CD14-positive monocyte (primary cell): ENCODE data around the gene CTNNB1. TPM values are rescaled to one million over a fixed set of nuclear protein-coding genes. Genes with fewer than 3 reads are reported as not detected.

Source experiments
- DNase-seq, 3 donors: peaks; one replicate each; pipeline ENCODE4 v3.0.0-alpha.2; 2011 to 2022
- H2AFZ ChIP-seq: 2 replicates; pipeline ENCODE4 v1.6.0; 2012; ENCODE audit warnings: mild to moderate bottlenecking, low read depth, low read length, inconsistent platforms; ENCODE audit not compliant: insufficient read depth, poor library complexity, severe bottlenecking
- H3K27ac ChIP-seq, 2 donors: 1 replicate in 1 of 2; 2 replicates in 1 of 2; pipeline ENCODE4 v1.5.1; 2012 to 2013; ENCODE audit warnings: low read length in 2 of 2, control low read depth in 1 of 2, inconsistent platforms in 1 of 2, low read depth in 1 of 2, mild to moderate bottlenecking in 1 of 2
- H3K27me3 ChIP-seq, 2 donors: one replicate each; pipeline versions ENCODE4 v1.6.0 to v1.6.1; 2011 to 2013; ENCODE audit warnings: low read length in 2 of 2; ENCODE audit not compliant: control insufficient read depth in 2 of 2, insufficient read depth in 2 of 2
- H3K36me3 ChIP-seq, 2 donors: replicated peaks in 1 of 2; 1 replicate in 1 of 2; 2 replicates in 1 of 2; pipeline versions ENCODE4 v1.5.1 to v1.6.1; 2012 to 2013; ENCODE audit warnings: low read length in 2 of 2, control low read depth in 1 of 2, inconsistent platforms in 1 of 2, mild to moderate bottlenecking in 1 of 2; ENCODE audit not compliant: insufficient read depth in 2 of 2, control insufficient read depth in 1 of 2
- H3K4me1 ChIP-seq, 2 donors: 1 replicate in 1 of 2; 2 replicates in 1 of 2; pipeline versions ENCODE4 v1.5.1 to v1.6.1; 2012 to 2013; ENCODE audit warnings: low read length in 2 of 2, control low read depth in 1 of 2, inconsistent platforms in 1 of 2, mild to moderate bottlenecking in 1 of 2, moderate library complexity in 1 of 2; ENCODE audit not compliant: insufficient read depth in 2 of 2, control insufficient read depth in 1 of 2
- H3K4me2 ChIP-seq: replicated peaks from 2 replicates; pipeline ENCODE3; 2012; ENCODE audit warnings: low read length, moderate library complexity, mild to moderate bottlenecking; ENCODE audit not compliant: poor library complexity, severe bottlenecking; ENCODE audit errors: extremely low read depth
- H3K4me3 ChIP-seq, 3 experiments: fragments of 200-600 bp in 1 of 3; sonication (generic) in 1 of 3; replicated peaks in 1 of 3; 1 replicate in 2 of 3; 2 replicates in 1 of 3; pipeline ENCODE4 v1.5.1; 2011 to 2013; ENCODE audit warnings: low read length in 3 of 3, mild to moderate bottlenecking in 3 of 3, control low read depth in 2 of 3, low read depth in 2 of 3, inconsistent platforms in 1 of 3, moderate library complexity in 1 of 3
- H3K79me2 ChIP-seq: 2 replicates; pipeline ENCODE4 v1.6.0; 2012; ENCODE audit warnings: mild to moderate bottlenecking, control low read depth, inconsistent platforms, low read length, moderate library complexity; ENCODE audit not compliant: insufficient read depth
- H3K9ac ChIP-seq: 2 replicates; pipeline ENCODE4 v1.6.0; 2017; ENCODE audit warnings: low read length, mild to moderate bottlenecking; ENCODE audit not compliant: insufficient read depth, poor library complexity, severe bottlenecking
- H3K9me3 ChIP-seq, 2 donors: replicated peaks in 1 of 2; 1 replicate in 1 of 2; 2 replicates in 1 of 2; pipeline versions ENCODE4 v1.5.1 to v1.6.1; 2012 to 2013; ENCODE audit warnings: low read length in 2 of 2, control low read depth in 1 of 2; ENCODE audit not compliant: control insufficient read depth in 1 of 2, insufficient read depth in 1 of 2
- H4K20me1 ChIP-seq: 2 replicates; pipeline ENCODE4 v1.6.0; 2012; ENCODE audit warnings: mild to moderate bottlenecking, low read length, control low read depth, moderate library complexity; ENCODE audit not compliant: insufficient read depth
- H3K27ac Mint-ChIP-seq, 7 donors: one replicate each; pipeline ENCODE4 v1.8.0; 2020; ENCODE audit warnings: mild to moderate bottlenecking in 7 of 7, mixed read lengths in 7 of 7, moderate library complexity in 6 of 7, inconsistent platforms in 2 of 7
- H3K27me3 Mint-ChIP-seq, 3 donors: one replicate each; pipeline ENCODE4 v1.8.0; 2021 to 2022; ENCODE audit warnings: low read depth in 3 of 3, mild to moderate bottlenecking in 3 of 3, mixed read lengths in 3 of 3, moderate library complexity in 3 of 3, inconsistent platforms in 1 of 3
- H3K36me3 Mint-ChIP-seq, 2 donors: one replicate each; pipeline ENCODE4 v1.8.0; 2020; ENCODE audit warnings: mixed read lengths in 2 of 2, inconsistent platforms in 1 of 2, mild to moderate bottlenecking in 1 of 2
- H3K4me1 Mint-ChIP-seq: one replicate; pipeline ENCODE4 v1.8.0; 2020; ENCODE audit warnings: mild to moderate bottlenecking, mixed read lengths
- H3K4me3 Mint-ChIP-seq, 2 donors: one replicate each; pipeline ENCODE4 v1.8.0; 2020; ENCODE audit warnings: mild to moderate bottlenecking in 2 of 2, mixed read lengths in 2 of 2, moderate library complexity in 1 of 2
- H3K9me3 Mint-ChIP-seq, 7 donors: one replicate each; pipeline ENCODE4 v1.8.0; 2020 to 2022; ENCODE audit warnings: mixed read lengths in 7 of 7, mild to moderate bottlenecking in 6 of 7, moderate library complexity in 6 of 7, inconsistent platforms in 2 of 7
- WGBS: methylation state at CpG from one replicate; pipeline ENCODE4 v1.1.5; 2013; ENCODE audit warnings: missing lambda C conversion rate; ENCODE audit not compliant: insufficient coverage; 5-methylcytosine and 5-hydroxymethylcytosine counted together
- intact Hi-C, 2 donors: fragments of 100-400 bp; cut with micrococcal nuclease; formaldehyde crosslinking; loops; one replicate each; pipeline versions ENCODE4 v1.15.0 to v1.15.1; 2023
- polyA plus RNA-seq, 3 donors: library from polyadenylated mRNA; depleted of rRNA in 1 of 3; unstranded in 2 of 3; stranded (reverse) in 1 of 3; fragments of 300-500 nt in 2 of 3; fragments of >200 nt in 1 of 3; fragmentation: Illumina TruSeq in 2 of 3; gene quantifications; 1 replicate in 2 of 3; 2 replicates in 1 of 3; pipeline ENCODE4 v1.2.3, GENCODE V29; 2012 to 2021
- TF ChIP-seq, protein P1 (sequence below): fragments of 200-600 bp; IDR thresholded peaks from one replicate; pipeline ENCODE4 v1.8.0; 2022; ENCODE audit warnings: antibody characterized with exemption, mild to moderate bottlenecking

CTNNB1 gene
- polyA plus RNA-seq, 3 donors, result 51.2 to 240 (median 54.3) TPM

DNA sequence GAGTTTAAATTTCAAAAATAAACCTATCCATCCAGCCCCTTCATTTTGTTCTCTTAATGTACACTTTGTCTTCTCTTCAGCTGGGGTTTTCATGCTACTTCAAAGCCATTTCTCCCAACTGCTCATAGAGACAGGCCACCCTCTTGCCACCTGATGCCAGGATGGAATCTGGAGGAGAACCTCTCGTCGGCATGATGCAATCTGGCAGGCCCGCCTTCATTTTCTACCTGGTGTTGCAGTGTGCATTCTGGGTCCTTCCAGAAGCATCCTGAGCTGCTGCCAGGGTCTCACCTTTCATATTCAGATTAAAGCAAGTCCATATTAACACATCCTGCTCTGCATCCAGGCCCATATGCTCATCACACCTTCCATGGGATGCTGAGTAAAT lies 60.8 kb downstream of the CTNNB1 start:
- H3K79me2 ChIP-seq, result no peaks in the 10 kb centered on the region
- WGBS, result 97% methylated on average over 3 of the region's 3 CpGs
- H3K4me2 ChIP-seq, result no peak overlapping the region
- Mint-ChIP-seq H3K9me3 (no peaks in the 10 kb centered on the region), H3K4me3 (no peak overlapping the region), H3K27me3 (peaks cover 0 to 2% (median 2%) of the 10 kb centered on the region in 3 donors), H3K4me1 (no peaks in the 10 kb centered on the region), H3K27ac (no peak overlapping the region), H3K36me3 (no peaks in the 10 kb centered on the region)
- H3K9ac ChIP-seq, result no peak overlapping the region
- H3K27ac ChIP-seq, result no peak overlapping the region
- TF ChIP-seq, protein P1, sequence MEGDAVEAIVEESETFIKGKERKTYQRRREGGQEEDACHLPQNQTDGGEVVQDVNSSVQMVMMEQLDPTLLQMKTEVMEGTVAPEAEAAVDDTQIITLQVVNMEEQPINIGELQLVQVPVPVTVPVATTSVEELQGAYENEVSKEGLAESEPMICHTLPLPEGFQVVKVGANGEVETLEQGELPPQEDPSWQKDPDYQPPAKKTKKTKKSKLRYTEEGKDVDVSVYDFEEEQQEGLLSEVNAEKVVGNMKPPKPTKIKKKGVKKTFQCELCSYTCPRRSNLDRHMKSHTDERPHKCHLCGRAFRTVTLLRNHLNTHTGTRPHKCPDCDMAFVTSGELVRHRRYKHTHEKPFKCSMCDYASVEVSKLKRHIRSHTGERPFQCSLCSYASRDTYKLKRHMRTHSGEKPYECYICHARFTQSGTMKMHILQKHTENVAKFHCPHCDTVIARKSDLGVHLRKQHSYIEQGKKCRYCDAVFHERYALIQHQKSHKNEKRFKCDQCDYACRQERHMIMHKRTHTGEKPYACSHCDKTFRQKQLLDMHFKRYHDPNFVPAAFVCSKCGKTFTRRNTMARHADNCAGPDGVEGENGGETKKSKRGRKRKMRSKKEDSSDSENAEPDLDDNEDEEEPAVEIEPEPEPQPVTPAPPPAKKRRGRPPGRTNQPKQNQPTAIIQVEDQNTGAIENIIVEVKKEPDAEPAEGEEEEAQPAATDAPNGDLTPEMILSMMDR, result no peak
- no peaks in the 10 kb centered on the region for H3K4me1 ChIP-seq
- H4K20me1 ChIP-seq, result no peaks in the 10 kb centered on the region
- no peaks in the 10 kb centered on the region for H3K36me3 ChIP-seq
- H3K27me3 ChIP-seq, result no peaks in the 10 kb centered on the region
- intact Hi-C loops, result no loop called here
- H2AFZ ChIP-seq, result no peak overlapping the region
- no peak for DNase-seq
- no peak overlapping the region for H3K4me3 ChIP-seq
- no peaks in the 10 kb centered on the region for H3K9me3 ChIP-seq

DNA sequence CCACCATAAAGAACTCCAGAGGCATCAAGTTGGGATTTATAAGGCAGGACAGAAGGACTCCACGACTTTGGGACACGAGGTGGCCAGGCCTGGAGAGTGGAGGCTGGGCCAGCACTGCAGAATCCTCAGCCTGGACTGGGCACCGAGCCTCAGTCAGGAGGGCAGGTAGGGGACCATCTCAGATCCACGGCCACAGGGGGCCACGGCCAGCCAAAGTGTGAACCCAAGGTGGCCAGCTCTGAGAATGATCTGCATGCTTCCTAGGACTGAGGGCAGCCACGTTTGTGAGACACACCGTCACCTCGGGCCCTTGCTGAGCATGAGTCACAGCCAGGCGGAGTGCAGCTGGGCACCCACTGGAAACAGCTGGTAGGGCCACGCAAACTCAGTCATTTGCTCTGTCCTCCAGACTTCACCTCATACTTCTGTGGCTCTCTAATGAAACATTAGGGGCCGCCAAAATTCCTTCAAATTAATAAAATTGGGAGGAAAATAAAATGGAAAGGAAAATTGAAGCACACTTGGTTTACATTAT lies 65.8 kb downstream of the CTNNB1 start:
- Histone ChIP-seq H2AFZ (no peak overlapping the region), H3K27me3 (no peaks in the 10 kb centered on the region), H3K79me2 (no peaks in the 10 kb centered on the region), H3K4me1 (no peaks in the 10 kb centered on the region), H3K27ac (no peak overlapping the region), H3K36me3 (no peaks in the 10 kb centered on the region), H3K4me3 (no peak overlapping the region), H3K4me2 (no peak overlapping the region), H3K9me3 (no peaks in the 10 kb centered on the region), H3K9ac (no peak overlapping the region), H4K20me1 (no peaks in the 10 kb centered on the region)
- TF ChIP-seq, protein P1, result no peak
- WGBS, result 91% methylated on average over 9 of the region's 11 CpGs
- no peak overlapping the region for H3K4me3 Mint-ChIP-seq
- no peak overlapping the region for H3K27ac Mint-ChIP-seq
- intact Hi-C loops, result no loop called here
- no peaks in the 10 kb centered on the region for H3K36me3 Mint-ChIP-seq
- H3K27me3 Mint-ChIP-seq, result peaks cover 0 to 2% (median under 1%) of the 10 kb centered on the region in 3 donors
- no peak for DNase-seq
- no peaks in the 10 kb centered on the region for H3K4me1 Mint-ChIP-seq
- H3K9me3 Mint-ChIP-seq, result peaks cover 0 to 9% (median 4%) of the 10 kb centered on the region in 7 donors
